ENCODE data around the gene KIF1B. TPM values are rescaled to one million over a fixed set of nuclear protein-coding genes. Genes with fewer than 3 reads are reported as not detected.

Gene KIF1B
- total and polyA plus RNA-seq, 9 of the 15 experiments (the other 6 are each of a cell fraction or from before 2014, with no cell fraction given): 2.8 to 19.8 (median 11.9) TPM

GRCh38 chr1:10209905-10210810 lies at the start of gene KIF1B (continued):
- no peak for TF ChIP-seq HDAC3 (IDR thresholded peaks at IDR 0.05; ENCODE audit: borderline replicate concordance, partially characterized antibody)
- TF ChIP-seq CREB5 (CRISPR knock-in tag; IDR thresholded peaks at IDR 0.05): no peak
- TF ChIP-seq ESRRB (CRISPR knock-in tag; IDR thresholded peaks at IDR 0.05; ENCODE audit: borderline replicate concordance): no peak
- peak; percentile 91 for TF ChIP-seq POLR2G (IDR thresholded peaks at IDR 0.05; ENCODE audit: low read depth, low read length)
- TF ChIP-seq ZNF133 (CRISPR knock-in tag; IDR thresholded peaks at IDR 0.05): no peak
- TF ChIP-seq FIP1L1 (IDR thresholded peaks at IDR 0.05; ENCODE audit: low read depth, low read length, poor library complexity, severe bottlenecking): peak; percentile 93
- no peak; the same call in 1 of the 2 replicates for TF ChIP-seq ETS1 (conservative IDR thresholded peaks at IDR 0.05; ENCODE audit: control insufficient read depth, low read depth, low read length)
- TF ChIP-seq CCNT2 (IDR thresholded peaks at IDR 0.05; ENCODE audit: borderline replicate concordance, extremely low read depth, insufficient read length, low read depth, low read length): no peak
- no peak for TF ChIP-seq ZNF696 (CRISPR knock-in tag; conservative IDR thresholded peaks at IDR 0.05)
- no peak for TF ChIP-seq ID3 (CRISPR knock-in tag; IDR thresholded peaks at IDR 0.05)
- TF ChIP-seq ID3 (tag; IDR thresholded peaks at IDR 0.05): peak; percentile 34; the same call in 1 of the 2 replicates
- TF ChIP-seq ZFP1 (CRISPR knock-in tag; IDR thresholded peaks at IDR 0.05): no peak
- peak; percentile 87 for TF ChIP-seq TBP (optimal IDR thresholded peaks at IDR 0.05; ENCODE audit: low read depth, low read length)
- 0 out of 2 replicates have a peak, but pooled peaks have one; percentile 20 for TF ChIP-seq JUNB (CRISPR knock-in tag; conservative IDR thresholded peaks at IDR 0.05)
- TF ChIP-seq MNT (conservative IDR thresholded peaks at IDR 0.05): peak; percentile 40 to 79
- TF ChIP-seq SNIP1 (IDR thresholded peaks at IDR 0.05; ENCODE audit: low read depth): no peak
- TF ChIP-seq NFE2 (IDR thresholded peaks at IDR 0.05; ENCODE audit: low read depth): no peak; the same call in 1 of the 2 replicates
